SU-DHL-6 (cell line): Measurements from ENCODE around the gene TCP11.

Experiments used
- H2AFZ ChIP-seq: fragments of 200-600 bp; sonication (generic); 2 replicates; pipeline ENCODE4 v1.6.1; 2014; ENCODE audit warnings: low read depth, mild to moderate bottlenecking, moderate library complexity, mixed read lengths, antibody characterized with exemption, low read length; ENCODE audit not compliant: severe bottlenecking
- H3F3A ChIP-seq: fragments of 200-600 bp; shearing (Covaris generic); 2 replicates; pipeline ENCODE4 v1.6.0; 2016; ENCODE audit warnings: antibody characterized with exemption, mild to moderate bottlenecking; ENCODE audit not compliant: insufficient read depth
- H3K27ac ChIP-seq: fragments of 200-600 bp; sonication (generic); 2 replicates; pipeline ENCODE4 v1.5.1; 2016; ENCODE audit warnings: low read depth, mild to moderate bottlenecking, low read length, moderate library complexity, mixed read lengths
- H3K27me3 ChIP-seq: fragments of 200-600 bp; sonication (generic), shearing (Covaris generic); 2 replicates; pipeline ENCODE4 v1.6.0; 2014; ENCODE audit warnings: mild to moderate bottlenecking, low read length
- H3K36me3 ChIP-seq: fragments of 200-600 bp; sonication (generic); 2 replicates; pipeline ENCODE4 v1.6.1; 2014; ENCODE audit warnings: mild to moderate bottlenecking, low read length, mixed read lengths
- H3K4me2 ChIP-seq: fragments of 300-600, 200-600 bp; shearing (Covaris generic), sonication (generic); 2 replicates; pipeline ENCODE4 v1.6.0; 2014; ENCODE audit warnings: low read length, low read depth, mild to moderate bottlenecking; ENCODE audit not compliant: poor library complexity, severe bottlenecking
- H3K4me3 ChIP-seq: fragments of 200-600 bp; sonication (generic); 2 replicates; pipeline ENCODE4 v1.5.1; 2014; ENCODE audit warnings: antibody characterized with exemption, low read length, mild to moderate bottlenecking, mixed read lengths; ENCODE audit not compliant: insufficient read depth, poor library complexity, severe bottlenecking
- H3K79me2 ChIP-seq: fragments of 200-600 bp; sonication (generic); 2 replicates; pipeline ENCODE4 v1.6.1; 2014; ENCODE audit warnings: mild to moderate bottlenecking, low read length, moderate library complexity; ENCODE audit not compliant: insufficient read depth
- H3K9ac ChIP-seq: fragments of 200-600 bp; sonication (generic); 2 replicates; pipeline ENCODE4 v1.7.0; 2014; ENCODE audit warnings: mild to moderate bottlenecking, low read length
- H3K9me2 ChIP-seq: fragments of 200-600 bp; sonication (generic); replicated peaks from 2 replicates; pipeline ENCODE4 v1.6.1; 2014; ENCODE audit warnings: low read length; ENCODE audit not compliant: insufficient read depth
- H3K9me3 ChIP-seq: fragments of 200-600 bp; sonication (generic); 2 replicates; pipeline ENCODE4 v1.6.1; 2014; ENCODE audit warnings: low read length, mixed read lengths; ENCODE audit not compliant: insufficient read depth
- H4K20me1 ChIP-seq: fragments of 200-600 bp; sonication (generic); 2 replicates; pipeline ENCODE4 v1.6.1; 2014; ENCODE audit warnings: low read depth, mild to moderate bottlenecking, antibody characterized with exemption, low read length, moderate library complexity, mixed read lengths
- CTCF ChIP-seq: fragments of 200-600 bp; sonication (generic); IDR thresholded peaks from one replicate; pipeline ENCODE4 v1.5.1; 2017; ENCODE audit warnings: antibody characterized with exemption, mild to moderate bottlenecking, low read length, moderate library complexity; ENCODE audit not compliant: insufficient read depth, poor library complexity, severe bottlenecking
- EZH2phosphoT487 ChIP-seq: fragments of 200-600 bp; sonication (generic), shearing (Covaris generic); conservative IDR thresholded peaks from 2 replicates; pipeline ENCODE4 v1.6.1; 2018; ENCODE audit warnings: mild to moderate bottlenecking, antibody characterized with exemption, low read length, moderate library complexity, mixed read lengths

TCP11 gene

GRCh38 chr6:35070111-35070510 lies 71.0 kb downstream of the TCP11 start:
- Histone ChIP-seq H3K79me2 (no peaks in the 10 kb centered on the region), H3F3A (no peaks in the 10 kb centered on the region), H3K4me2 (no peak overlapping the region), H3K9me3 (no peaks in the 10 kb centered on the region), H4K20me1 (no peaks in the 10 kb centered on the region), H3K9me2 (no peaks in the 10 kb centered on the region), H3K36me3 (no peaks in the 10 kb centered on the region), H3K27ac (no peak overlapping the region), H3K9ac (no peak overlapping the region), H2AFZ (no peak overlapping the region), H3K27me3 (no peaks in the 10 kb centered on the region), H3K4me3 (no peak overlapping the region)
- no peak for TF ChIP-seq EZH2phosphoT487
- no peak for TF ChIP-seq CTCF

GRCh38 chr6:35069262-35069661 lies 71.9 kb downstream of the TCP11 start:
- no peaks in the 10 kb centered on the region for H4K20me1 ChIP-seq
- H3K4me3 ChIP-seq, result no peak overlapping the region
- H2AFZ ChIP-seq, result no peak overlapping the region
- H3K36me3 ChIP-seq, result no peaks in the 10 kb centered on the region
- H3K9me2 ChIP-seq, result no peaks in the 10 kb centered on the region
- H3K9me3 ChIP-seq, result no peaks in the 10 kb centered on the region
- TF ChIP-seq EZH2phosphoT487, result no peak
- TF ChIP-seq CTCF, result no peak
- H3K79me2 ChIP-seq, result no peaks in the 10 kb centered on the region
- no peaks in the 10 kb centered on the region for H3K27me3 ChIP-seq
- H3K4me2 ChIP-seq, result no peak overlapping the region
- H3K27ac ChIP-seq, result no peak overlapping the region
- H3K9ac ChIP-seq, result no peak overlapping the region
- no peaks in the 10 kb centered on the region for H3F3A ChIP-seq

- Histone ChIP-seq H3K36me3 (no peaks in the 10 kb centered on the region), H3K4me2 (no peak overlapping the region), H4K20me1 (no peaks in the 10 kb centered on the region), H3K79me2 (no peaks in the 10 kb centered on the region), H3K9me3 (no peaks in the 10 kb centered on the region), H3K27me3 (no peaks in the 10 kb centered on the region), H3K4me3 (no peak overlapping the region), H3F3A (no peaks in the 10 kb centered on the region), H3K9me2 (no peaks in the 10 kb centered on the region), H2AFZ (no peak overlapping the region), H3K9ac (no peak overlapping the region), H3K27ac (no peak overlapping the region)
- TF ChIP-seq CTCF (no peak), EZH2phosphoT487 (no peak)
Observed at GRCh38 chr6:35068644-35069043, 72.5 kb downstream of the TCP11 start.
